ENCODE results near the gene CCRL2. TPM values are rescaled to one million over a fixed set of nuclear protein-coding genes. Genes with fewer than 3 reads are reported as not detected.
A peak's percentile ranks its signal among the peaks of the same experiment; 100 is the strongest.

Gene CCRL2
- total RNA-seq, 4 donors from 2014 or later = 0.88 to 3.2 (median 1.7) TPM

- Histone ChIP-seq H3K9me3 (no peaks in the 10 kb centered on the region), H3K4me3 (no peak overlapping the region), H3K27me3 (no peaks in the 10 kb centered on the region), H3K27ac (no peak overlapping the region), H3K4me1 (no peaks in the 10 kb centered on the region), H3K36me3 (no peaks in the 10 kb centered on the region)
- DNase-seq = no peak
- TF ChIP-seq, protein P1, sequence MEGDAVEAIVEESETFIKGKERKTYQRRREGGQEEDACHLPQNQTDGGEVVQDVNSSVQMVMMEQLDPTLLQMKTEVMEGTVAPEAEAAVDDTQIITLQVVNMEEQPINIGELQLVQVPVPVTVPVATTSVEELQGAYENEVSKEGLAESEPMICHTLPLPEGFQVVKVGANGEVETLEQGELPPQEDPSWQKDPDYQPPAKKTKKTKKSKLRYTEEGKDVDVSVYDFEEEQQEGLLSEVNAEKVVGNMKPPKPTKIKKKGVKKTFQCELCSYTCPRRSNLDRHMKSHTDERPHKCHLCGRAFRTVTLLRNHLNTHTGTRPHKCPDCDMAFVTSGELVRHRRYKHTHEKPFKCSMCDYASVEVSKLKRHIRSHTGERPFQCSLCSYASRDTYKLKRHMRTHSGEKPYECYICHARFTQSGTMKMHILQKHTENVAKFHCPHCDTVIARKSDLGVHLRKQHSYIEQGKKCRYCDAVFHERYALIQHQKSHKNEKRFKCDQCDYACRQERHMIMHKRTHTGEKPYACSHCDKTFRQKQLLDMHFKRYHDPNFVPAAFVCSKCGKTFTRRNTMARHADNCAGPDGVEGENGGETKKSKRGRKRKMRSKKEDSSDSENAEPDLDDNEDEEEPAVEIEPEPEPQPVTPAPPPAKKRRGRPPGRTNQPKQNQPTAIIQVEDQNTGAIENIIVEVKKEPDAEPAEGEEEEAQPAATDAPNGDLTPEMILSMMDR (IDR thresholded peaks at IDR 0.05) = peak in 2 of 4 experiments; percentile 15 to 25
- TF ChIP-seq POLR2A (IDR thresholded peaks at IDR 0.05) = no peak
- intact Hi-C loops (cut with DNase I; ENCODE audit: low total_unique reads) = no loop called here
Measured at GRCh38 chr3:46372492-46373359, 34.3 kb upstream of the CCRL2 start.

DNA sequence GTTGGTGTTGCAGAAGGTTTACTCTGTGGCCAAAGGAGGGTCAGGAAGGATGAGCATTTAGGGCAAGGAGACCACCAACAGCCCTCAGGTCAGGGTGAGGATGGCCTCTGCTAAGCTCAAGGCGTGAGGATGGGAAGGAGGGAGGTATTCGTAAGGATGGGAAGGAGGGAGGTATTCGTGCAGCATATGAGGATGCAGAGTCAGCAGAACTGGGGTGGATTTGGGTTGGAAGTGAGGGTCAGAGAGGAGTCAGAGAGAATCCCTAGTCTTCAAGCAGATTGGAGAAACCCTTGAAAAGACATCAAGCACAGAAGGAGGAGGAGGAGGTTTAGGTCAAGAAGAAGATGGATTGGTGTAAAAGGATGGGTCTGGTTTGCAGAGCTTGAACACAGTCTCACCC is 32.3 kb upstream of the CCRL2 start:
- Histone ChIP-seq H3K27ac (no peak overlapping the region), H3K4me1 (no peaks in the 10 kb centered on the region), H3K9me3 (no peaks in the 10 kb centered on the region), H3K27me3 (no peaks in the 10 kb centered on the region), H3K4me3 (no peak overlapping the region), H3K36me3 (no peaks in the 10 kb centered on the region)
- no peak for TF ChIP-seq POLR2A (IDR thresholded peaks at IDR 0.05)
- TF ChIP-seq, protein P1 (IDR thresholded peaks at IDR 0.05) = no peak
- DNase-seq = no peak
- intact Hi-C loops (cut with DNase I; ENCODE audit: low total_unique reads) = no loop called here

- intact Hi-C loops (cut with DNase I; ENCODE audit: low total_unique reads) = no loop called here
- H3K9me3 ChIP-seq = no peaks in the 10 kb centered on the region
- TF ChIP-seq POLR2A (IDR thresholded peaks at IDR 0.05) = no peak
- TF ChIP-seq, protein P1 (IDR thresholded peaks at IDR 0.05) = no peak
- no peaks in the 10 kb centered on the region for H3K36me3 ChIP-seq
- no peaks in the 10 kb centered on the region for H3K4me1 ChIP-seq
- no peaks in the 10 kb centered on the region for H3K27me3 ChIP-seq
- no peak overlapping the region for H3K4me3 ChIP-seq
- H3K27ac ChIP-seq = no peak overlapping the region
- no peak for DNase-seq
Measured at GRCh38 chr3:46375218-46375617, 31.8 kb upstream of the CCRL2 start.

- Histone ChIP-seq H3K27ac (no peak overlapping the region), H3K27me3 (no peaks in the 10 kb centered on the region), H3K4me3 (no peak overlapping the region), H3K4me1 (no peaks in the 10 kb centered on the region), H3K36me3 (no peaks in the 10 kb centered on the region), H3K9me3 (no peaks in the 10 kb centered on the region)
- TF ChIP-seq, protein P1 (IDR thresholded peaks at IDR 0.05) = no peak
- TF ChIP-seq POLR2A (IDR thresholded peaks at IDR 0.05) = no peak
- intact Hi-C loops (cut with DNase I; ENCODE audit: low total_unique reads) = no loop called here
- DNase-seq = no peak
Measured at GRCh38 chr3:46375814-46376213, 31.2 kb upstream of the CCRL2 start.

- DNase-seq = peak; percentile 31 to 52
- Histone ChIP-seq H3K4me1 (no peaks in the 10 kb centered on the region), H3K9me3 (no peaks in the 10 kb centered on the region), H3K36me3 (no peaks in the 10 kb centered on the region), H3K27me3 (no peaks in the 10 kb centered on the region), H3K4me3 (no peak overlapping the region), H3K27ac (no peak overlapping the region)
- intact Hi-C loops (cut with DNase I; ENCODE audit: low total_unique reads) = no loop called here
- no peak for TF ChIP-seq POLR2A (IDR thresholded peaks at IDR 0.05)
- TF ChIP-seq, protein P1 (IDR thresholded peaks at IDR 0.05) = peak; percentile 20 to 39 (median 34)
Measured at GRCh38 chr3:46378426-46378942, 28.6 kb upstream of the CCRL2 start.

Measured in uterus (tissue), 4 donors.